HuH-7 (cell line): ENCODE measurements around the gene CDH12.

Experiments used
- DNase-seq: peaks from one replicate; pipeline ENCODE4 v3.0.0; 2011; ENCODE audit warnings: low spot score

The CDH12 gene

GRCh38 chr5:21818370-21818720 lies 1034.8 kb downstream of the CDH12 start:
- no peak for DNase-seq

- DNase-seq = no peak
Measured at GRCh38 chr5:21817668-21818369, 1035.3 kb downstream of the CDH12 start.

GRCh38 chr5:21810737-21811316 lies 1042.3 kb downstream of the CDH12 start:
- no peak for DNase-seq

GRCh38 chr5:21809611-21810010 lies 1043.5 kb downstream of the CDH12 start:
- no peak for DNase-seq

- no peak for DNase-seq
Measured at GRCh38 chr5:21807953-21808352, 1045.2 kb downstream of the CDH12 start.

- no peak for DNase-seq
Measured at GRCh38 chr5:21806943-21807342, 1046.2 kb downstream of the CDH12 start.

GRCh38 chr5:21806271-21806670 lies 1046.9 kb downstream of the CDH12 start:
- no peak for DNase-seq

GRCh38 chr5:21802869-21803490 lies 1050.2 kb downstream of the CDH12 start:
- peak; percentile 1 for DNase-seq

GRCh38 chr5:21802100-21802499 lies 1051.0 kb downstream of the CDH12 start:
- DNase-seq = no peak

GRCh38 chr5:21792748-21793147 lies 1060.4 kb downstream of the CDH12 start:
- no peak for DNase-seq

- DNase-seq = no peak
Measured at GRCh38 chr5:21791304-21791703, 1061.8 kb downstream of the CDH12 start.

- no peak for DNase-seq
Measured at GRCh38 chr5:21784487-21784886, 1068.7 kb downstream of the CDH12 start.

GRCh38 chr5:21783074-21783679 lies 1070.0 kb downstream of the CDH12 start:
- no peak for DNase-seq

- no peak for DNase-seq
Measured at GRCh38 chr5:21776466-21776865, 1076.7 kb downstream of the CDH12 start.

GRCh38 chr5:21774801-21775200 lies 1078.3 kb downstream of the CDH12 start:
- DNase-seq = no peak

- DNase-seq = no peak
Measured at GRCh38 chr5:21774281-21774680, 1078.9 kb downstream of the CDH12 start.

GRCh38 chr5:21773456-21773855 lies 1079.7 kb downstream of the CDH12 start:
- DNase-seq = no peak

- no peak for DNase-seq
Measured at GRCh38 chr5:21765406-21765805, 1087.7 kb downstream of the CDH12 start.

- no peak for DNase-seq
Measured at GRCh38 chr5:21739096-21739495, 1114.0 kb downstream of the CDH12 start.

- no peak for DNase-seq
Measured at GRCh38 chr5:21723500-21723899, 1129.6 kb downstream of the CDH12 start.

GRCh38 chr5:21711866-21712758 lies 1141.0 kb downstream of the CDH12 start:
- no peak for DNase-seq

GRCh38 chr5:21709770-21710169 lies 1143.4 kb downstream of the CDH12 start:
- DNase-seq = no peak
